IPS DF 6.9 (cell line): Measurements from ENCODE around the gene PLBD2.

Experiments used
- DNase-seq: peaks from one replicate; pipeline ENCODE4 v3.0.0-alpha.2; 2013; ENCODE audit warnings: low read depth, low spot score
- H3K27ac ChIP-seq: one replicate; pipeline ENCODE4 v1.5.1; 2013; ENCODE audit warnings: low read length, control low read depth
- H3K27me3 ChIP-seq: 2 replicates; pipeline ENCODE4 v1.6.1; 2013; ENCODE audit warnings: mild to moderate bottlenecking, low read length; ENCODE audit not compliant: control insufficient read depth, insufficient read depth
- H3K36me3 ChIP-seq: 2 replicates; pipeline ENCODE4 v1.6.1; 2013; ENCODE audit warnings: low read length; ENCODE audit not compliant: control insufficient read depth, insufficient read depth
- H3K4me1 ChIP-seq: 2 replicates; pipeline ENCODE4 v1.6.1; 2013; ENCODE audit warnings: low read length; ENCODE audit not compliant: control insufficient read depth, insufficient read depth
- H3K4me3 ChIP-seq: 2 replicates; pipeline ENCODE4 v1.5.1; 2013; ENCODE audit warnings: mild to moderate bottlenecking, low read length
- H3K9me3 ChIP-seq: 2 replicates; pipeline ENCODE4 v1.6.1; 2013; ENCODE audit warnings: low read length, inconsistent platforms; ENCODE audit not compliant: control insufficient read depth, insufficient read depth
- WGBS: extraction: QIAGEN DNeasy Blood & Tissue Kit; methylation state at CpG from one replicate; pipeline ENCODE4 v1.1.7; 2013; ENCODE audit warnings: mixed read lengths, missing lambda C conversion rate; ENCODE audit not compliant: insufficient read length, insufficient coverage; 5-methylcytosine and 5-hydroxymethylcytosine counted together

PLBD2 gene, protein sequence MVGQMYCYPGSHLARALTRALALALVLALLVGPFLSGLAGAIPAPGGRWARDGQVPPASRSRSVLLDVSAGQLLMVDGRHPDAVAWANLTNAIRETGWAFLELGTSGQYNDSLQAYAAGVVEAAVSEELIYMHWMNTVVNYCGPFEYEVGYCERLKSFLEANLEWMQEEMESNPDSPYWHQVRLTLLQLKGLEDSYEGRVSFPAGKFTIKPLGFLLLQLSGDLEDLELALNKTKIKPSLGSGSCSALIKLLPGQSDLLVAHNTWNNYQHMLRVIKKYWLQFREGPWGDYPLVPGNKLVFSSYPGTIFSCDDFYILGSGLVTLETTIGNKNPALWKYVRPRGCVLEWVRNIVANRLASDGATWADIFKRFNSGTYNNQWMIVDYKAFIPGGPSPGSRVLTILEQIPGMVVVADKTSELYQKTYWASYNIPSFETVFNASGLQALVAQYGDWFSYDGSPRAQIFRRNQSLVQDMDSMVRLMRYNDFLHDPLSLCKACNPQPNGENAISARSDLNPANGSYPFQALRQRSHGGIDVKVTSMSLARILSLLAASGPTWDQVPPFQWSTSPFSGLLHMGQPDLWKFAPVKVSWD

DNA sequence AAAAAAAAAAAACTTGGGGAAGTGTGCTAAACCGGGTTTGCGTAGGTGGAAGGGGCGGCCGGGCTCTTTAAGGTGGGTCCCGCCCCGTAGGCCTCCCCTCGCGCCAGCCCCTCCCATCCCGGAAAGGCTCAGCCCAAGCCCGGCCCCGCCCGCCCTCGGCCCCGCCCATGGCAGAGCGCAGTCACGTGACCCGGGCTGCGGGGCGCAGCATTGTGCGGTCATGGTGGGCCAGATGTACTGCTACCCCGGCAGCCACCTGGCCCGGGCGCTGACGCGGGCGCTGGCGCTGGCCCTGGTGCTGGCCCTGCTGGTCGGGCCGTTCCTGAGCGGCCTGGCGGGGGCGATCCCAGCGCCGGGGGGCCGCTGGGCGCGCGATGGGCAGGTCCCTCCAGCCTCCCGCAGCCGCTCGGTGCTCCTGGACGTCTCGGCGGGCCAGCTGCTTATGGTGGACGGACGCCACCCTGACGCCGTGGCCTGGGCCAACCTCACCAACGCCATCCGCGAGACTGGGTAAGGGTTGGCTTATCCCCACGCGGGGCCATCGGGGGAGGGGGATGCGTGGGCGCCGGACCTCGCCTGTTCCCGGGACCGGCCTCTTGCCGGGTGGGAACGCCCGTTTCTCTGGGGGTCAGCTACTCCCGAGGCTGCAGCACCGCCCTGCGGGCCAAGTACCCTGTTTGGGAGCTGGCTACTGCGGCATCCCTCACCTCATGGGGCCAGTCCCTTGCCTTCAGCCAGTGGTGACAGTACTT lies at the start of gene PLBD2:
TSS of gene PLBD2 (plus strand) at position 207 of the 752 bp plus-strand sequence. CDS start at position 221, 14 bp downstream.
- no peaks in the 10 kb centered on the region for H3K36me3 ChIP-seq
- peak; percentile 89 for DNase-seq
- H3K4me3 ChIP-seq: peak within 1 kb of the TSS; percentile 85
- no peaks in the 10 kb centered on the region for H3K9me3 ChIP-seq
- WGBS: no CpG with 5 or more reads among the region's 67 CpGs
- no peaks in the 10 kb centered on the region for H3K4me1 ChIP-seq
- no peak within 1 kb of the TSS for H3K27ac ChIP-seq
- no peaks in the 10 kb centered on the region for H3K27me3 ChIP-seq

DNA sequence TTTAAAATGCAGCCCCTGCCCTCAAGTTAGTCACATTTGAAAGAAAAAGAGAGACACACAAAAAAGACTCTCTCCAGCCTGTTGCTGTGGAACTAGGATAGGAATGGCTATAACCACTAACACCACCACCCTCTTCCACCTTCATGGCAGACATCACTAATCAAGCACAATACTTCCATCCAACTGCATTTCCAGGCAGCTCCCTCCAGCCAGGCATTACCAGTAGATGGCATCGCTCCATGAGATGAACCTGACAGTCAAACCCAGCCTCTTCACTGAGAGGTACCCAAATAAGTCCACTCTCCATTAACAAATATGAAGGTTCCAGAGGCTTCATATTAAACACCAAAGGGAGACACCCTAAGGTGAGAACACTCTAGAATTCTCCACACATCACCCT lies 47.9 kb upstream of the PLBD2 start:
- Histone ChIP-seq H3K4me3 (no peak overlapping the region), H3K4me1 (peaks cover 1% of the 10 kb centered on the region; the same call in 1 of the 2 replicates), H3K27ac (no peak overlapping the region), H3K27me3 (no peaks in the 10 kb centered on the region), H3K36me3 (no peaks in the 10 kb centered on the region), H3K9me3 (no peaks in the 10 kb centered on the region)
- DNase-seq: no peak
- WGBS: no CpG with 5 or more reads among the region's 1 CpG

DNA sequence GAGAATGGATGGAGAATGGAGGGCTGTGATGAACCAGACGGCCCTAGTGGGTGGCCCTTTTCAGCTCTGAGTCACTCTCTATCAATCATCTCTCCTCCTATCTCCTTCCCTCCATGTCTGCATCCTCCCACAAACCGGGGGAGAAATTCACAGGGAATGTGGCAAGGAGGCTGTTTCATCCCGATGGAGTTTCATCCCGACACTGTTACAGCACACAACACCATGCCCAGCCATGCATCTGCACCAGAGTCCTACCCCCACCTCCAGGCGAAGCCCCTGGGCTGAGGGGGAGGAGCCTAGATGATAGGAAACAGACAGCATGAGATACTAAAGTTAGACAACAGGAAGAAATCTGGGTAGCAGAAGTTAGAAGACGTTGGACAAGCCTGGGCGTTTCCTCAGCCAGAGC lies 44.3 kb upstream of the PLBD2 start:
- no peak for DNase-seq
- H3K36me3 ChIP-seq: peaks cover 7% of the 10 kb centered on the region
- no peaks in the 10 kb centered on the region for H3K27me3 ChIP-seq
- no CpG with 5 or more reads among the region's 7 CpGs for WGBS
- H3K4me1 ChIP-seq: no peaks in the 10 kb centered on the region
- no peaks in the 10 kb centered on the region for H3K9me3 ChIP-seq
- no peak overlapping the region for H3K27ac ChIP-seq
- H3K4me3 ChIP-seq: no peak overlapping the region

DNA sequence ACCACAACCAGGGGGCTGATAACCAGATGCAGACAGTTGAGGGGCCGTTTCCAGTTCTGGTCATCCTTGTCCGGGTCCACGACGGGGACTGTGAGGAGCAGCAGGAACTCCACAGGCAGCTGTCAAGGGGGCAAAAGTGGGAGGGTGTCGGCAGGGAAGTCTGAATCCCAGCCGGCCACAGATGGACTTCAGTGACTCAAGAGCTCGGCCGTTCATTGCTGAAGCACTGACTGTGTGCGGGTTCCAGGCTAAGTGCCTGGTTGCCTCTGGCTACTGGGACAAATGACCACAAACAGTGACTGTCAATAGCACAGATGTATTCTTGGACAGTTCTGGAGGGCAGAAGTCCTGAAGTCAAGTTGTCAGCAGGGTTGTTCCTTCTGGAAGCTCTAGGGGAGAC lies 43.0 kb upstream of the PLBD2 start:
- Histone ChIP-seq H3K36me3 (peaks cover 7% of the 10 kb centered on the region), H3K27ac (no peak overlapping the region), H3K27me3 (no peaks in the 10 kb centered on the region), H3K4me3 (no peak overlapping the region), H3K4me1 (no peaks in the 10 kb centered on the region; the same call in 1 of the 2 replicates), H3K9me3 (no peaks in the 10 kb centered on the region)
- no peak for DNase-seq
- no CpG with 5 or more reads among the region's 9 CpGs for WGBS

DNA sequence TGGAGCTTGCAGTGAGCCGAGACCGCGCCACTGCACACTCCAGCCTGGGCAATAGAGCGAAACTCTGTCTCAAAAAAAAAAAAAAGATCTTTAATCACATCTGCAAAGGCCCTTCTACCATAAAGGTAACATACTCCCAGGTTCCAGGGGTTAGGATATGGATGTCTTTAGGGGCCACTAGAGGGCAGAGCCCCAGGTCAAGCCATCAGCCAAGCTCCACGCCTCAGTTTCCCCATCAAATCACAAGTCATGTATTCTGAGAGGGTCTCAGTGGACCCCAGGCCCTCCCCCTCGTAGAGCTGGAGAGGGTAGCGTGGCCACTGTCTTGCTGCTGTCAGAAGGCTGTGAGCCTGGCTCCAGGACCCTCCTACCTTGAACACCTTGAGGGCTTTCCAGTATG lies 42.2 kb upstream of the PLBD2 start:
- Histone ChIP-seq H3K4me1 (no peaks in the 10 kb centered on the region; the same call in 1 of the 2 replicates), H3K27ac (no peak overlapping the region), H3K4me3 (no peak overlapping the region), H3K36me3 (peaks cover 7% of the 10 kb centered on the region), H3K27me3 (no peaks in the 10 kb centered on the region), H3K9me3 (no peaks in the 10 kb centered on the region)
- no CpG with 5 or more reads among the region's 7 CpGs for WGBS
- DNase-seq: no peak

DNA sequence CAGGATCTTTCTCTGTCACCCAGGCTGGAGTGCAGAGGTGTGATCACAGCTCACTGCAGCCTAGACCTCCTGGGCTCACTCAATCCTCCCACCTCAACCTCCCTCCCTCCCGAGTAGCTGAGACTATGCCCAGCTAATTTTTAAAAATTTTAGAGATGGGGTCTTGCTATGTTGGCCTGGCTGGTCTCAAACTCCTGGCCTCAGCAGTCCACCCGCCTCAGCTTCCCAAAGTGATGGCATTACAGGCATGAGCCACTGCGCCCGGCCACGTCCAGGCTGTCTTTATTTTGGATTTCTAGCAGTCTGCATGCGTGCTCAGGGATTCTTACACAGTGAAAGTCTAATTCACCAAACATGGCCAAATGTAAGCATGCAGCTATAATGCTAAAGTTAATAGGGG lies 41.3 kb upstream of the PLBD2 start:
- no CpG with 5 or more reads among the region's 6 CpGs for WGBS
- no peak for DNase-seq
- Histone ChIP-seq H3K9me3 (no peaks in the 10 kb centered on the region), H3K4me3 (no peak overlapping the region), H3K27ac (no peak overlapping the region), H3K27me3 (no peaks in the 10 kb centered on the region), H3K4me1 (no peaks in the 10 kb centered on the region; the same call in 1 of the 2 replicates), H3K36me3 (peaks cover 7% of the 10 kb centered on the region)

DNA sequence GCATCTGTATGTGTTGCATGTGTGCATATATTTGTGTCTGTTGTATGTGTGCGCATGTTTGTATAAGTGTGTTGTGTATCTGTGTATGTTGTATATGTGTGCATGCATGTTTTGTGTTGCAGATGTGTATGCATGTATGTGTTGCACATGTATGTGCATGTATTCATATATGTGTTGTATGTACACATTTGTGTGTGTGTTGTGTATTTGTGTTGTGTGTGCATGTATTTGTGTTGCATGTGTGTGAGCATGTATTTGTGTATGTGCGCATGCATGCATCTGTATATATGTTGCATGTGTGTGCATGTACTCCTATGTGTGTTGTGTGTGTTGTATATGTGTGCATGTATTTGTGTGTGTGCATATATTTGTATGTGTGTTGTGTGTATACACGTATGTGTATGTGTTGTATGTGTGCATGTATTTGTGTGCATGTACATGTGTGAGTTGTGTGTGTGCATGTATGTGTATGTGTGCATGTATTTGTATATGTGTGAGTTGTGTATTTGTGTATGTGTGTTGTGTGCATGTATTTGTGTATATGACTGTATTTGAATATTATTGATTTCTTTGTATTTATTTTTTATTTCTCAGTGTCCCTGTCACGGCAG lies 40.2 kb upstream of the PLBD2 start:
- H3K4me1 ChIP-seq: no peaks in the 10 kb centered on the region; the same call in 1 of the 2 replicates
- H3K36me3 ChIP-seq: peaks cover 7% of the 10 kb centered on the region
- WGBS: no CpG with 5 or more reads among the region's 4 CpGs
- no peaks in the 10 kb centered on the region for H3K9me3 ChIP-seq
- H3K4me3 ChIP-seq: no peak overlapping the region
- H3K27me3 ChIP-seq: no peaks in the 10 kb centered on the region
- no peak overlapping the region for H3K27ac ChIP-seq
- DNase-seq: no peak

DNA sequence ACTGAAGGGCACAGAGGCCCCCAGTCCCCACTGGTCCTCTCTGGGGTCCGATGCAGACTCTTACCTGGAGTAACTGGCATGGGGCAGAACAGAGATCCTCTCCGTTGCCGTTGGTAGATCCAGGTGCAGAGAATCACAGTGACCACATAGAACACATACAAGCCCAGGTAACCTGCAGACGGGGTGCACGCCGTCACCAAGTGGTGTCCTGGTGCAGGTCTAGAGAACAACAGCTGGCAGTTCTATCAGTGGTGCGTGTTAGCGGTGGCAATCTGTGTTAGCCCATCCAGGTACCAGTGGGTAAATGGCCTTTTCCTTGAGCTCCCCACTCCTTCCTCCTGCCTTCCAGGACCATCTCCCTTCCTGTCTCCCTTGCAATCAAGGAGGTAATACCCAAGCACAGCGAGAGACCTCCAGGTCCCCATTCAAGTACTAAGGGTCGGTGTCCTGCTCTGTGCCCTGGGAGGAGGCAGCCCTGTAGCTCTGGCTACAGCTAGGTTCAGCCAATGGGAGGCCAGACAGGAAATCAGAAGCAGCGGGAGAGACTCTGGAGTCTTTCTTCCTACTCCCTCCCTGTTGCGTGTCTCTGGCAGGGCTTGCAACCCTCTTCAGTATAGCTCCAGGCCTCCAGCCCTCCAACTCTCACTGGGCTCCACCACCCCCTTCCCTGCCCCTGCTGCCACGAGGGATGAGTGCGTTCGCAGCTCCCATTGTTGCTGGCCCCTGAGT lies 39.3 kb upstream of the PLBD2 start:
- no CpG with 5 or more reads among the region's 15 CpGs for WGBS
- Histone ChIP-seq H3K27ac (no peak overlapping the region), H3K27me3 (no peaks in the 10 kb centered on the region), H3K36me3 (peaks cover 7% of the 10 kb centered on the region), H3K9me3 (no peaks in the 10 kb centered on the region), H3K4me1 (no peaks in the 10 kb centered on the region; the same call in 1 of the 2 replicates), H3K4me3 (no peak overlapping the region)
- no peak for DNase-seq

DNA sequence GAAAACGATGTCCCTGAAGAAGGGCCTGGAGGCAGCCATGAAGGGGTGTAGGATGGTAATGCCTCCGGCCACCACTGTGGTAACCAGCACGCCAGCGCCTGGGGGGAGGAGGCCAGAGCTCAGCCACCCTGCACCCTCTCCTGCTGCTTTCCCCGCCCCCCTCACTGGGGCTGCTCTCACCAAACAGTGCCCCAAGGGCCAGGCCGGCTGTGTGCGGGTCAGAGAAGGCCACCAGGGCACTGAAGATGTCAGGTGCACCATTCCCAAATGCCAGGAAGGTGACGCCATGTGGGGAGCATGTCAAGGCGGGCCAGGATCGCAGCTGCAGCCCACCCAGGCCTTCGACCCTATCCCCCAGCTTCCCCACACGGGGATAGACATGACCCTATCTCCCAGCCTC lies 38.0 kb upstream of the PLBD2 start:
- no peak for DNase-seq
- H3K27me3 ChIP-seq: no peaks in the 10 kb centered on the region
- H3K9me3 ChIP-seq: no peaks in the 10 kb centered on the region
- no peak overlapping the region for H3K4me3 ChIP-seq
- no peaks in the 10 kb centered on the region; the same call in 1 of the 2 replicates for H3K4me1 ChIP-seq
- no peak overlapping the region for H3K27ac ChIP-seq
- WGBS: no CpG with 5 or more reads among the region's 12 CpGs
- peaks cover 7% of the 10 kb centered on the region for H3K36me3 ChIP-seq
